Upper lobe of right lung (tissue), 1 donor: ENCODE measurements around the gene MTR. TPM values are rescaled to one million over a fixed set of nuclear protein-coding genes. Genes with fewer than 3 reads are reported as not detected.

Experiments
- ATAC-seq: fragments of 200-7000 bp; cut with Tn5 transposase; one replicate; pipeline ENCODE4 v1.9.1; 2020; ENCODE audit warnings: mild to moderate bottlenecking, moderate library complexity
- DNase-seq: peaks from one replicate; pipeline ENCODE4 v3.0.0-alpha.2; 2020
- H3K27ac ChIP-seq: fragments of 200-600 bp; one replicate; pipeline ENCODE4 v1.8.0; 2022
- H3K27me3 ChIP-seq: fragments of 200-600 bp; one replicate; pipeline ENCODE4 v1.8.0; 2022; ENCODE audit warnings: mild to moderate bottlenecking
- H3K36me3 ChIP-seq: fragments of 200-600 bp; one replicate; pipeline ENCODE4 v1.8.0; 2022
- H3K4me1 ChIP-seq: fragments of 200-600 bp; one replicate; pipeline ENCODE4 v1.8.0; 2022
- H3K4me3 ChIP-seq: fragments of 200-600 bp; one replicate; pipeline ENCODE4 v1.8.0; 2022; ENCODE audit warnings: mild to moderate bottlenecking
- H3K9me3 ChIP-seq: fragments of 200-600 bp; one replicate; pipeline ENCODE4 v1.8.0; 2022
- intact Hi-C: fragments of 100-400 bp; cut with DNase I; formaldehyde crosslinking; loops from one replicate; pipeline ENCODE4 v1.11.0; 2022
- total RNA-seq: library from RNA; stranded (reverse); fragmentation: NEBNext Ultra II Directional; extraction: Animal tissue kit (Norgen Biotek cat#: 25700); gene quantifications from one replicate; pipeline ENCODE4 v1.2.1, GENCODE V29; 2021
- TF ChIP-seq, protein P1 (sequence below): fragments of 200-600 bp; IDR thresholded peaks from one replicate; pipeline ENCODE4 v1.8.0; 2022; ENCODE audit warnings: antibody characterized with exemption
- donor health status: DM: no; HTN: yes; CAD: no; lungs with severe emphysema.

Gene MTR
- total RNA-seq, 1 donor from 2014 or later: 37.9 TPM

DNA sequence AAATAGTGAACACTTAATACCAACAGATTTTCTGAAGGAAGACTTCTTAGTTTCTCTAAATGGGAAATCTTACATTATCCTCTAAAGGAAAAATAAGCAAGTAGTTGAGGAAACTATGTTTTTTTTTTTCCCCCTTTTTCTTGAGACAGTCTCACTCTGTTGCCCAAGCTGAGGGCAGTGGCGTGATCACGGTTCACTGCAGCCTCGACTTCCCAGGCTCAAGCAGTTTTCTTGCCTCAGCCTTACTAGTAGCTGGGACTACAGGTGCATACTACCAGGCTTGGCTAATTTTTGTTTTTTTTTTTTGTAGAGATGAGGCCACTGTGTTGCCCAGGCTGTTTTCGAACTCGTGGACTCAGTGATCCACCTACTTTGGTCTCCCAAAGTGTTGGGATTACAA is 3.9 kb downstream of the MTR start:
- no peak overlapping the region for H3K4me3 ChIP-seq
- DNase-seq (no peak), ATAC-seq (no peak)
- H3K27ac ChIP-seq: no peak overlapping the region
- peaks cover 11% of the 10 kb centered on the region for H3K4me1 ChIP-seq
- H3K27me3 ChIP-seq: no peaks in the 10 kb centered on the region
- peaks cover 8% of the 10 kb centered on the region for H3K36me3 ChIP-seq
- TF ChIP-seq, protein P1, sequence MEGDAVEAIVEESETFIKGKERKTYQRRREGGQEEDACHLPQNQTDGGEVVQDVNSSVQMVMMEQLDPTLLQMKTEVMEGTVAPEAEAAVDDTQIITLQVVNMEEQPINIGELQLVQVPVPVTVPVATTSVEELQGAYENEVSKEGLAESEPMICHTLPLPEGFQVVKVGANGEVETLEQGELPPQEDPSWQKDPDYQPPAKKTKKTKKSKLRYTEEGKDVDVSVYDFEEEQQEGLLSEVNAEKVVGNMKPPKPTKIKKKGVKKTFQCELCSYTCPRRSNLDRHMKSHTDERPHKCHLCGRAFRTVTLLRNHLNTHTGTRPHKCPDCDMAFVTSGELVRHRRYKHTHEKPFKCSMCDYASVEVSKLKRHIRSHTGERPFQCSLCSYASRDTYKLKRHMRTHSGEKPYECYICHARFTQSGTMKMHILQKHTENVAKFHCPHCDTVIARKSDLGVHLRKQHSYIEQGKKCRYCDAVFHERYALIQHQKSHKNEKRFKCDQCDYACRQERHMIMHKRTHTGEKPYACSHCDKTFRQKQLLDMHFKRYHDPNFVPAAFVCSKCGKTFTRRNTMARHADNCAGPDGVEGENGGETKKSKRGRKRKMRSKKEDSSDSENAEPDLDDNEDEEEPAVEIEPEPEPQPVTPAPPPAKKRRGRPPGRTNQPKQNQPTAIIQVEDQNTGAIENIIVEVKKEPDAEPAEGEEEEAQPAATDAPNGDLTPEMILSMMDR: no peak
- no peaks in the 10 kb centered on the region for H3K9me3 ChIP-seq
- intact Hi-C loops: no loop called here

DNA sequence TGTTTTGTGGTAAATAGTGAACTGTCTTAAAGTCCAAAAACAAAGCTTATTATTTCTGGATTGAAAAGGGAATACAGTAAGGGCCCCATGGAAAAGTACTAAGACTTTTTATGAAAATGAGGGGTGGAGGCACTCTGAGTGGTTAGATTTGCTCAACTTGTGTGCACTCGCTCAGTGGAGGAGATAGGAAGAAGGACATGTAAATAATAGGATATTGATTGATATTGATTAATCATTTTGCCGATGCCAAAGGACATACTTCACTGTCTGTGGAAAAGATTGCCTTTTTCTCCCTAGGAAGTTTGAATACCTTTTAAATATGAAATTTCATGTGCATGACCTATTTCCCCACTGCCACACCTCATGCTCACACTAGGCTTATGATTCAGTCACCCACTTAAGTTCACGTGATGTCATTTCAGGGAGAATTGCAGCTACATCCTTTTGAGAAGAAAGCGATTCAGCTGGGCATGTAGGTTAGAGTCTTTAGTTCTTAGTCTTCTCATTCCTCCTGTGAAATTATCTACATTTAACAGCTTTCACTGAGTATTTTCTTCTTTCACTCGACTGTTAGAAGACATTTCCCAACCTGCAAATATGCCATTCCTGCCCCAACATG is 5.0 kb downstream of the MTR start:
- no peak for DNase-seq
- Histone ChIP-seq H3K4me1 (peaks cover 11% of the 10 kb centered on the region), H3K27ac (no peak overlapping the region), H3K36me3 (peaks cover 16% of the 10 kb centered on the region), H3K4me3 (no peak overlapping the region), H3K27me3 (no peaks in the 10 kb centered on the region), H3K9me3 (no peaks in the 10 kb centered on the region)
- intact Hi-C loops: no loop called here
- no peak for ATAC-seq
- TF ChIP-seq, protein P1: no peak

- Histone ChIP-seq H3K4me1 (peaks cover 11% of the 10 kb centered on the region), H3K27me3 (no peaks in the 10 kb centered on the region), H3K36me3 (peaks cover 16% of the 10 kb centered on the region), H3K9me3 (no peaks in the 10 kb centered on the region), H3K4me3 (no peak overlapping the region), H3K27ac (no peak overlapping the region)
- intact Hi-C loops: no loop called here
- ATAC-seq (no peak), DNase-seq (no peak)
- TF ChIP-seq, protein P1: no peak
These were observed 5.5 kb downstream of the MTR start for GRCh38 chr1:236800623-236801022.

DNA sequence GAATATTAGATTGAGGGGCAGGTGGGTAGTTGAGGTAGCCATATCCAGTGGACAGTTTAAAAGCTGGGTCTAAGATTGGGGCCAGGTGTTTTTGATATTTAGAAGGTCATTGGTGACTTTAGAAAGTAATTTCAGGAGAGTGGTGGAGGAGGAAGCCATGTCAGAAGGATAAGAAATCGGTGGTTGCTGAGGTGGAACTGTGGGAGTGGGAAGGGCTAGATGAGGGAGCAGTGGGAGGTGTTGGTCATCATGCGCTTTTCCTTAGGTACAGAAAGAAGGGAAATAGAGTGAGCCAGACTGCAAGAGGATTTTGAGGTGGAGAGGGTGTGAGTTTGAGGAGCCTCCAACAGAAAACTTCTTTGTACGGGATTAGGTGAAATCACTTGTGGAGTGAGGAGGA is 7.2 kb downstream of the MTR start:
- DNase-seq: no peak

GRCh38 chr1:236806634-236807033 is 11.5 kb downstream of the MTR start:
- TF ChIP-seq, protein P1: no peak
- H3K4me1 ChIP-seq: peaks cover 12% of the 10 kb centered on the region
- H3K27me3 ChIP-seq: no peaks in the 10 kb centered on the region
- ATAC-seq (no peak), DNase-seq (no peak)
- intact Hi-C loops: no loop called here
- H3K4me3 ChIP-seq: no peak overlapping the region
- H3K36me3 ChIP-seq: peaks cover 60% of the 10 kb centered on the region
- no peak overlapping the region for H3K27ac ChIP-seq
- no peaks in the 10 kb centered on the region for H3K9me3 ChIP-seq

More for the DNA sequence above, 7.2 kb downstream of the MTR start:
- Histone ChIP-seq H3K4me3 (no peak overlapping the region), H3K27ac (no peak overlapping the region), H3K27me3 (no peaks in the 10 kb centered on the region), H3K4me1 (peaks cover 5% of the 10 kb centered on the region), H3K36me3 (peaks cover 29% of the 10 kb centered on the region), H3K9me3 (no peaks in the 10 kb centered on the region)
- intact Hi-C loops: no loop called here
- TF ChIP-seq, protein P1: no peak
- no peak for ATAC-seq

DNA sequence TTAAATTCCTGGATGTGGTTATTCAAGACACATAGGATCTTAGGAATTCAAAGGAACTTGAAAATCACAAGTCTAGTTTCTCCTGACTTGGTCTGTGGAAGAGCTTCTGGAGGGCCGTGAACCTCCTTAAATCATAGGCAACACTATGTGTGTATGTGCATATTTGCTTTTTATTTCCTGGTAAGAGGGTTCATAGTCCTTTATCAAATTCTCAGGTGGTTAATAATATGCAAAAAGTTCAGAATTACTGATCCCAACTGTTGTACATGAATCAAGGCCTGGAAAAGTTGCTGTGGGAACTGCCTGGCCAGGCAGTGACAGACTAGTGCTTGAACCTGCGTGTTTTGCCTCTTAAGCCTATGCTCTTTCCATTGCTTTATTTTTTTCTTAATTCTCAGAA is 12.9 kb downstream of the MTR start:
- DNase-seq: no peak
- no peak overlapping the region for H3K4me3 ChIP-seq
- H3K4me1 ChIP-seq: peaks cover 12% of the 10 kb centered on the region
- intact Hi-C loops: no loop called here
- TF ChIP-seq, protein P1: no peak
- ATAC-seq: no peak
- no peaks in the 10 kb centered on the region for H3K27me3 ChIP-seq
- peaks cover 74% of the 10 kb centered on the region for H3K36me3 ChIP-seq
- no peak overlapping the region for H3K27ac ChIP-seq
- no peaks in the 10 kb centered on the region for H3K9me3 ChIP-seq
